GM21529 (cell line): ENCODE measurements around the gene ATP2C2.
"Not testable (repeated sequence)": the region's sequence is repeated elsewhere in the genome, so short reads cannot be mapped to it uniquely, and the experiment has no call there.

Experiments
- ATAC-seq: cut with Tn5 transposase; IDR thresholded peaks from one replicate; pipeline ENCODE4 v1.9.1; 2021; ENCODE audit not compliant: unreplicated experiment

ATP2C2 gene

DNA sequence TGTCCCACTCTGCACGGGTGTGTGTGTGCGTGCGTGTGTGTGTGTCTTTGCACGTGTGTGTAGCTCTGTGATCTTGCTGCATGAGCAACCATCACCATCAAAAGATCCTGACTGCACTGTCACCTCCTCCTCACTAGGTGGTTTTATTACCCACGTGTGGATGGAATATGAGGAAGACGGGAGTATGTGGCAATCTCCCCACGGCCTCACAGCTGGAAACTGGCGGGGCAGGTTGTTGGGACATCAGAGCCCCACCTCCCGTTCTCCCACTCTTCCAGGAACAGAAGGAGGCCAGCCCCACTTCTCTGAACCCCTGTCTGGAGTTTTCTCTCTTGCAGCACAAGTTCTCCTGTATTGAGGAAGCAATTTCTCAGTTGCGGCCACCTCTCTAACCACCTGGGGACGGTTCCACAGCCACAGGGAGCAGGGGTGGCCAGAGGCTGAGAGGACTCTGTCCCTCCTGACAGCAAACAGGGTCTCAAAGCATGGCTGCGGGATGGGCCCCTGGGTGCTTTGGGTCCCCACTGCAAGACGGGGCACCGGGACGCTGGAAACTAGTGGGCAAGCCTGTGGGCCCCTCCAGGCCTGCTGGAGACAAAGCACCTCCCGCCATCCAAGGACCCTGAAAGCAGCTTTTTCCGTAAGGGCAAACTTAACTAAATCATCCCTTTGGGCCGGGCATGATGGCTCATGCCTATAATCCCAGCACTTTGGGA is 27.9 kb upstream of the ATP2C2 start:
- ATAC-seq = no peak

DNA sequence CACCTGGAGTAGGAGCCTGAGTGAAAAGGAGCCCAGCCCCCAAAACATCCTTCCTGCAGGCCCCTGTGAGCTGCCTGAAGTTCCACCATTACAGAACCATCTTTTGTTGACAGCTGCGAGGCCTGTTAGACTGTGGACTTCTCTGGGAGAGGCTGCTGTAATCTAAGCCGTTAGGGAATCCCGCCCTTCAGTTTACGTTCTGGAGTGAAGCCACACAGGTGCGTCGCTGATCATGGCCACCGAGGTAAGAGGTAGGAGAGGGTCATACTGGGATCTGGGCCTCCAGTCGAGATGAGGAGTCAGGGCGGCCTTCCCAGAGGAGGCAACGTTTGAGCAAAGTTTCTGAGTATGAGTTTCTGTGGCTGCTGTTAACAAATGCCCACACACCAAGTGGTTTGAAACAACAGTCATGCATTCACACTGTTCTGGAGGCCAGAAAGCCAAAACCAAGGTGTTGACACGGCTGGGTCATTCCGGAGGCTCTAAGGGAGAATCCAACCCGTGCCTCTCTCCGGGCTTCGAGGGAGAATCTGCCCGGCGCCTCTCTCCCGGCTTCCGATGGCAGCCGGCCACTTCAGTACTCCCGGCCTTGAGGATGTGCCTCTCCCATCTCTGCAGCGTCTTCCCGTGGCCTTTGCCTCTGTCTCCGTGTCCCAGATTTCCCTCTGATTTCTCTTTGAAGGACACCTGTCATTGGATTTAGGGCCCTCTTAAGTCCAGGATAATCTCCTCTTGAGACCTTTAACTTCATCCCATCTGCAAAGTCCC is 26.6 kb upstream of the ATP2C2 start:
- ATAC-seq = no peak

GRCh38 chr16:84343800-84344199 is 24.5 kb upstream of the ATP2C2 start:
- ATAC-seq = not testable (repeated sequence)

- no peak for ATAC-seq
Measured at GRCh38 chr16:84344781-84345180, 23.6 kb upstream of the ATP2C2 start.

DNA sequence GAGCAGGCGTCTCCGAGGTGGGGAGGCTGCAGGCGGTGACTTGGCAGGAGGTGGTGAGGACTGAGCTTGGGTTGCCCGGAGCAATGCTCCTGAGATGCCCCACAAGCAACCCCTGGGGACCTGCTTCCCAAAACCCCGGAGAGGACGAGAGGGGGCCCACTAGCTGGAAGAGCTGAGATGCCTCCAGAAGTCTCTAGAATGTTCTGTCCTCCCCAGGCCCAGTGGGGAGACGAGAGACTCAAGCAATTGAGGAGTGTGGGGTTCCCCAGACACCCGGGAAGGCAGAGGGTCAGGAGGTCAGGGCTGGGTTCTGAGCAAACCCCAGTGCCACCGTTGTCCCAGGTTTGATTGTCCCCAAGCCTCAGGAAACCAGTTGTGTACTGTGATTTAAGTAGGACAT is 21.2 kb upstream of the ATP2C2 start:
- ATAC-seq = no peak

DNA sequence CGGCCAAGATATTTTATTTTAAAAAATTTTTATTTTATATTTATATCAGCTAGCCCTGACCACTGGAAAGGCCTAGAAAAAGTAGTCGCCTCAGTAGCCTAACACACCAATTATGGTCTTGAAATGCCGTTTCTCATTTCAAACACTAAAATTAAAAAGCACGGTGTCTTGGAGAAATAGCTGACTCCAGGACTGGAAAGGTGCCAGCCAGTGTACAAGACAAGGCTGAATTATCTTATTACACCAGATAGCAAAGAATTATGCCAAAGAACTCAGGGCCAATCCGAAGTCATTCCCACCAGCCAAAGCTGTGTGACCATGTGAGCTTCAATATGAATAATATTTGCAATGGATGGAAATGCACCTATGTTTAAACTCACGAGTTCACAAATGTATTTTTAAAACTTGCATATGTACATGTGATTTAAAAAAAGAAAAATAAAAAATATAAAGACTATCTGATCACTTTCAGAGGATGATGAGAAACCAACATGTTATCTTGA is 19.9 kb upstream of the ATP2C2 start:
- ATAC-seq = no peak

GRCh38 chr16:84349862-84350684 is 18.3 kb upstream of the ATP2C2 start:
- no peak for ATAC-seq

DNA sequence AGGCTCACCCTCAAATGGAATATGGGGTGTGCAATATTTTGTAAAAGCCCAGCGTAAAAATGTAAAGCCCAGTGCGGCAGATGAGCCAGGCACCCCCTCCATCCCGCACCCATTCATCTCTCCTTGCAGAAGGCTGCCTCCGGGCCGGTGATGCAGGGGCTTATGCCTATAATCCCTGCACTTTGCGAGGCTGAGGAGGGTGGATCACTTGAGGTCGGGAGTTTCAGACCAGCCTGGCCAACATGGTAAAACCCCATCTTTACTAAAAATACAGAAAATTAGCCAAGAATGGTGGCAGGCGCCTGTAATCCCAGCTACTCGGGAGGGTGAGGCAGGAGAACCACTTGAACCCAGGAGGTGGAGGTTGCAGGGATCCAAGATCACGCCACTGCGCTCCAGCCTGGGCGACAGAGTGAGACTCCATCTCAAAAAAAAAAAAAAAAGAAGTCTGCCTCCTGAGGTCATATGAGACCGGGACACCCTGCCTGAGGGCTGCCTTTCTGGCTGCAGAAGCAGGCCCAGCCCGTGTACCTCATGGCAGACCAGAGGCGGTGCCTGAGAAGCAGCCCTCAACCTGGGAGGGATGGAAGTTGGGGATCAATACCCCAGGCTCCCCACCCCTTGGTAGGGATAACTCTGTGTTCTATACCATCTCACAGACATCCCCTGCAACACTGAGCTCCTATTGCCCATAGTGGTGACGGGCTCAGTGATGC is 17.5 kb upstream of the ATP2C2 start:
- no peak for ATAC-seq

DNA sequence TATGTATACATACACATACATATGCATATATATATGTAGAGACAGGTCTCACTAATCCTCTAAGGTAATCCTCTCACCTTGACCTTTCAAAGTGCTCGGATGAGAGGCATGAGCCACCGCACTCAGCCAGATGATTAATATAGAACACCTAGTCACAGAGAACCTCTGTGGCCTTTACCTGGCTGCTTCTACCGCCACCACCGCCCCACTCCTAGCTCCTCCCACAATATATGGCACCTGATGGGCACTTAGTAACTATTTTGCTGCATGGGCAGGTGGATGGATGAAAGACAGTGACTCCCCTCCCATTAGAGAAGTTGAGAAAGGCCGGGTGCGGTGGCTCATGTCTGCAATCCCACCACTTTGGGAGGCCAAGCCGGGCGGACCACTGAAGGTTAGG is 16.7 kb upstream of the ATP2C2 start:
- ATAC-seq = no peak

DNA sequence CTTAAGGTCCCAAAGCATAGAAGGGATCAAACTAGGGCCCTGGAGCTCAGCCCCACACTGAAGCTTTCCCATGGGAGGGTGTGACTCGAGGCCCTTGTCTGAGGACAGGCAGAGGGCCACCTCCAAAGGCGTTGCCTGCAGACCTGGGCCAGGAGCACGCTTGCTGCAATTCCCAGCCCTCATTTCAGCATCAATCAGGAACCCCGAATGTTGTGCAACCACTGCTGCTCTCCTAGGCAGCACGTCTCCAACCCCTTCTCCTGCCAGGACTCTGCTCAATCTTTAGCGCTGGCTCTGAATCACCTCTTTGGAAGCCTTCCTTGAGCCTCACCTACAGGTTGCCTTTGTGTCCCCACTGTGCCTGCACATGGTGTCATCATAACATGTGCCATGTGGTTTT is 14.0 kb upstream of the ATP2C2 start:
- no peak for ATAC-seq

DNA sequence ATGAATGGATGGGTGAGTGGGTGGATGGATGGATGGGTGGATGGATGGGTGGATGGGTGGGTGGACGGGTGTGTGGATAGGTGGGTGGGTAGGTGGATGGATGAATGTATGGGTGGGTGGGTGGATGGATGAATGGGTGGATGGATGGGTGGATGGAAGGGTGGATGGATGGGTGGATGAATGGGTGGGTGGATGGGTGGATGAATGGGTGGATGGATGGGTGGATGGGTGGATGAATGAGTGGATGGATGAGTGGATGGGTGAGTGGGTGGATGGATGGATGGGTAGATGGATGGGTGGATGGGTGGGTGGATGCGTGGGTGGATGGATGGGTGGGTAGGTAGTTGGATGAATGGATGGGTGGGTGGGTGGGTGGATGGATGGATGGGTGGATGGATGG is 13.2 kb upstream of the ATP2C2 start:
- ATAC-seq = no peak

- ATAC-seq = no peak
Measured at GRCh38 chr16:84356176-84356575, 12.2 kb upstream of the ATP2C2 start.

- no peak for ATAC-seq
Measured at GRCh38 chr16:84356591-84357116, 11.7 kb upstream of the ATP2C2 start.

- no peak for ATAC-seq
Measured at GRCh38 chr16:84357191-84357651, 11.1 kb upstream of the ATP2C2 start.

- no peak for ATAC-seq
Measured at GRCh38 chr16:84358601-84359295, 9.6 kb upstream of the ATP2C2 start.

DNA sequence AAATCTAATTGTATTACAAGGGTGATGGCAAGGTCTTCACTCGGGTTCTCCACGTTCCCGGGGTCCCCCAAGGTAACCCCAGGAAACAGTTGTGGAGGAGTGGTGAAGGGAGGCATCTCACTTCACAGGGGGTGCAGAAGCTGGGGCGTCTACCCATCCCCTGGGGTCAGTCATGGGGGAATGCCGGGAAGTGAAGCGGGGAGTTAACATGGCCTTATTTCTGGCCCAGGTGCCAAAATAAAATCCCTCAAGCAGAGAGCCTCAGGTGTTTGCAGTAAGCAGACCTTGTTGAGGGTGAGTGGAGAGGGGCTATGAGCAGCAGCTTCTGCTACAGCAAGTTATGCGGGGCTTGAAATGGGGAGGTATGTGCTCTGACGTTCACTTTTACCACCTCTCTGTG is 9.0 kb upstream of the ATP2C2 start:
- ATAC-seq = no peak

DNA sequence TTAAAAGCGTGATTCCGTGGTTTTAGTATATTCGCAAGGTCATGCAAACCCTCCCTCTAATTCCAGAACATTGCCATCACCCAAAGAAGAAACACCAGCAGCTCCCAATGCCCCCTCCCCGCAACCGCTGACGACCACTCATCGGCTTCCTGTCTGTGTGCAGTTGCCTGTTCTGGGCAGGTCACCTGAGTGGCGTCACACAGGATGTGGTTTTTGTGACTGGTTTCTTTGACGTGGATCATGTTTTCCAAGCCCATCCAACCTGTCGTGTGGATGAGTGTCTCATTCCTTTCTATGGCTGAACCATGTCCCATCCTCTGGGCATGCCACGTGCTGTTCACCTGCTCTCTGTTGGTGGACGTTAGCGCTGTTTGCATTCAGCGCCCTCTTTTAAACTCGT is 8.2 kb upstream of the ATP2C2 start:
- no peak for ATAC-seq

GRCh38 chr16:84360748-84361147 is 7.6 kb upstream of the ATP2C2 start:
- ATAC-seq = no peak

- no peak for ATAC-seq
Measured at GRCh38 chr16:84361546-84361945, 6.8 kb upstream of the ATP2C2 start.

GRCh38 chr16:84362471-84362941 is 5.8 kb upstream of the ATP2C2 start:
- no peak for ATAC-seq
